GM21381 (cell line): Measurements from ENCODE around the gene INMT.

ENCODE experiments used
- ATAC-seq: cut with Tn5 transposase; IDR thresholded peaks from one replicate; pipeline ENCODE4 v1.9.1; 2021; ENCODE audit warnings: mild to moderate bottlenecking, moderate library complexity; ENCODE audit not compliant: unreplicated experiment

The INMT gene

DNA sequence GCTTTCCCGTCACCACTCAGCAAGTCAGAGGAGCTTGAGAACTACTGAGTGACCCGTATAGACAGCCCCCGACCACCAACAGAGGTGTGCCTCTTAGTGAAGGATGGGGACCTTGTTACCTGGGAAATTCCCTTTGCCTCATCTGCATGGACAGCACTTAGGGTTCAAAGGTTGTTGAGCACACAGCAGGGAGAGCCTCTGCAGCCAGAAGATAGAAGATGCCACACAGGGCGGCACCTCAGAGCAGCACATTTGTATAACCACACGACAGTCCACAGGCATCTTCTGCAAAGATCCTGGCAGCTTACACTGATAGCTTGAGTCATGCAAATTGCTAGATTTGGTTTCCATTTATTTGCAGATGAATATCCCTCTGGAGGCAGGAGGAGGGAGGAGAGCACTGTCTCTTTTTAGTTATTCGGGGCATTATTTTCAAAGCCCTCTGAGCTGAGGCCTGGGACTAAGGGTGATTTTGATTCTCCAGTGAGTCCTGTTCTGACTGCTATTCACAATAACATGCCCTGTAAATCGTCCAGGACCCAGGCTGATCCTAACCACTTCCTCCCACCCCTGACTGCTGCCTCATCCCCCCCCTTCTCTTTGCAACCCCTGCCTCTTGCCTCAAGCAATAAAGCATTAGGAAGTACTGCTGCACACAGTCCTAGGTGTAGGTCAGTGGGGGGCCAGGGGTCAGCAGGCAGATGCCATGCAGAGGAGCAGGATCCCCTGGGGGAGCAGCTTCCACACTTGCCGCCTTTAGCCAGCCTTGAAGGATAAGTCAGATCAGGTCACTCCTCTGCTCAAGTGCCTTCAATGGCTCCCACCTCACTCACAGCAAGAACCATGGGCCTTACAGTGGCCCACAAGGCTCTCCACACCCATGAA is 24.6 kb upstream of the INMT start:
- no peak for ATAC-seq

DNA sequence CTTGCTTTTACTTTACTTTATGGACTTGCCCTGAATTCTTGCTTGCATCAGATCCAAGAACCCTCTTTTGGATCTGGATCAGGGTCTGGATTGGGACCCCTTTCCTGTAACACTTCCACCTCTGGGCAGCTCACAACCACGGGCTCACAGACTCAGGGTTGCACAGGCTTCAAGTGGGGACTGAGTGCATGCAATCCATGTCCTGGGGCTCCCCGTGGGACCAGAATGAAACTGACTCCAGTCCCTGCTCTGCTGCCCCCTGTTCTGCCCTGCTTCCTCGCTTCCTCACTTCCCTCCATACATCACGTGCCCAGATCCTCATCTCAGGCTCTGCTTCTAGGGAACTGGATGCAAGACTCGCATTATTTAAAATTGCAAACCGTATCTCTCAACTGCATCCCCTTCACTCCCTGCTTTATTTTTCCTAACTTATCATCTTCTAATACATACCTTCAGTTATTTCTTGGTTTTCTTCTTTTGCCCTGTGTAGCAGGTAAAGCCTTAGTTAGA is 23.3 kb upstream of the INMT start:
- no peak for ATAC-seq

DNA sequence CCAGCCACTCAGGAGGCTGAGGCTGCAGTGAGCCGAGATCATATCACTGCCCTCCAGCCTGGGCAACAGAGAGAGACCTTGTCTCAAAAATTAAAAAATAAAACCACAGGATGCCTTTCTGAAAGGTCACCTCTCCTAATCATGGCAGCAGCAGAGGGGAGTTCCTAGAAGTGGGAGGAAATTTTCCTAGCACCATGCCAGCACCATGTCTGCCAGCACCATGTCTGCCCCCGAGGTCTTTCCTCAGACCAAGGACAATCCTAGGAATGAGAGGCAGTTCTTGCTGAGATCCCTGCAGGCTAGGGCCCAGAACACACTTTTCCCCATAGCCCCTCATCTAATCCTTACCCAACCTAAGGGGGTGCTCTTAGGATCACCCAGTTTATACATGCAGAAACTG is 22.3 kb upstream of the INMT start:
- no peak for ATAC-seq

DNA sequence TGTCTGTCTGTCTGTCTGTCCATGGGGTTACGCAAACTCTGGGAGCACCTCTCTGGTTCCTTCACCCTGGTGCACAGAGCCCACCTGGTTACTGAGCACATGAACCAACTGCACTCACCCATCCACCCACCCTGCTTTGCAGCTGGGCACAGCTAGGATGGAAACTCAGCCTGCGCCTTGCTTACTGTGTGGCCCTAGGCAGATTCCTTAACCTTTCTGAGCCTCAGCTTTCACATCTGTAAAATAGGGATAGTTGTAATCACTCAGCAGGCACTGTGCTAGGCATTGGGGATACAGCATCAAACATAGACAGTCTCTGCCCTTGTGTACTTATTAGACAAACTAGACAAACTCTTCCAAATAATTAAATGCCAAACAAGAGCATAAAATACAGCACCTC is 21.8 kb upstream of the INMT start:
- no peak for ATAC-seq

DNA sequence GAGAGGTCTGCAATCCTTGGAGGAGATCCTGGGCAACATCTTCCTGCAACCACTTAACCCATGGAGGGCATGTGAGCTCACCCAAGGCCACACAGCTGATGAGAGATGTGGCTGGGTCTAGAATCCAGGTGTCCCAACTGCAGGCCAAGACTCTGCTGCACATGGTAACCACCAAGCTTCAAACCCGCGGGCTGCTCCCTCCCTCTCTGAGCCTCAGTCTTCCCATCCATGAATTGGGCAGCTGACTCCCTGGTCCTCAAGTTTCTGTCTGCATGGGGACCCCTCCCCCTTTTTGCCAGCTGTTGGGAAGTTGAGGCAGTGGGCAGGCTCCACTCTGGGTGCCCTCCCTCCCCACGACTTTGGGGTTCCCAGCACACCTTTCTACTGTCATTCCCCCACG is 20.9 kb upstream of the INMT start:
- ATAC-seq, result no peak

DNA sequence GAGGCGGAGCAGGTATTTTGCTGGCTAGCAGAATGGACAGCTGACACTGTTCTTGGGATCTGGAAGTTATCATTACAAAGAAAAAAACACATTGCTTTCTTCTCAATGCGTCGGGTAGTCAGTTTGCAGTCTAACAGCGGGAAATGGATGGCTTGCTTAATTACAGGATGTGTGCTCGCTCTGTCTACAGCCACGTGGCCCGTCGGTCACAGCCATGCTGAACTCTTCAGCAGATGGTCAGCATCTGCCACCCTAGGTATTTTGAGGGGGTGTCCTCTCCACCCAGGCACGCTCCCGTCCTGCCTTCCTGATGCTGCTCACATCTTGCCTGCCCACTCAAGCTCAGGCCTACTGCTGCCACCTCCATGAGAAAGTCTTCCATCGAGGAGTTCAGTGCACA is 20.4 kb upstream of the INMT start:
- ATAC-seq, result no peak

DNA sequence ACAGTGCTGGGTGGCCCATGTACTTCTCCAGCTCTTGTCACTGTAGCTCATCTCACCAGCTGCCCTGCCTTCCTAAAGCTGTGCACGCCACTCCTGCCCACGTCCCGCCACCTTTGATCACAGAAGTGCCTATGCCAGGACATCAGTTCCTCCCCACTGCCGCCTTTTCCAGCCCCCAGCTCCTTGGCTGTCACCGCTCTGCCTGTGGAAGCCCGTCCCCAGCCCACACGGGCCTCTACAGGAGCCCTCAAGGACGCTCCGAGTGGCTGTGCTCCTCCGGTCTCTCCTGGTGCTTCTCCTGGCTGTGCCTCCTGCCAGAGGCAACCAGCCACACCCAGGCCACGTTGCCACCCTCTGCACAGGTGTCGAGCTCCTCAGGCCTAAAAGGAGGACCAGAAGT is 19.3 kb upstream of the INMT start:
- ATAC-seq, result no peak

DNA sequence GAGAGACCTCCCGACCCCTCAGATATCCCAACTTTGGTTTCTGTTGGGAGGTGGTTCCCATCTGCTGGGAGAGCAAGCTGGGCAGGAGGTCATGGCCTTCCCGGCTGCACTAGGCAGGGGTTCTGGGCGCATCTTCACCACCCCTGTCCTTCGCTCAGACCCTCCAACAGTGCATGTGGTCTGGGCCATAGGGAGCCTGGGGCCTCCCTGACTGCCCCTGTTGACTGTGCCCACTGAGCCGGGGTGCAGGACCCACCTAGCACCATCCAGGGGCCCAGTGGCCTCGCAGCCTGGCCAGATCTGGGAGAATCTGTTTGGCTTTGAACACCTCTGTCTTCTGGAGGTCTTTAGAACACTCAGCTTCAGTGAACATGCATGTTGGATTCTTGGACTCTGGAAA is 18.7 kb upstream of the INMT start:
- ATAC-seq, result no peak

DNA sequence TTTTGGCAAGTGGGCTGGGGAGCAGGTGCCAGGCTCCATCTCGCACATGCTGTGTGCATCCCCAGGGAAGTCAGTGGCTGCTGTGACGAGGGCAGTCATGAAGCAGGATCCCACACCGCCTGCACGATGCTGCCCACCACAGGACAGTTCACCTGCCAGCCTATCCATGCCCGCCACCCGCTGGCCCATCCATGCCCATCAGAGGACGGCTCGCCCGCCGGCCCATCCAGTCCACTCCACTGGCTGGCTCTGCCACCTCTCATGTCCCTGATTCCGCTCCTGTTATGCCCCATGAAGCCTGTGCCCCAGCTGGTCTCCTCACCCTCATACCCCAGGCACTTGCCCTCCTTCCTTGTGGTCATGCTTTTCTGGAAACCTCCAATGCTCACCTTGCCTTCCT is 18.2 kb upstream of the INMT start:
- no peak for ATAC-seq

DNA sequence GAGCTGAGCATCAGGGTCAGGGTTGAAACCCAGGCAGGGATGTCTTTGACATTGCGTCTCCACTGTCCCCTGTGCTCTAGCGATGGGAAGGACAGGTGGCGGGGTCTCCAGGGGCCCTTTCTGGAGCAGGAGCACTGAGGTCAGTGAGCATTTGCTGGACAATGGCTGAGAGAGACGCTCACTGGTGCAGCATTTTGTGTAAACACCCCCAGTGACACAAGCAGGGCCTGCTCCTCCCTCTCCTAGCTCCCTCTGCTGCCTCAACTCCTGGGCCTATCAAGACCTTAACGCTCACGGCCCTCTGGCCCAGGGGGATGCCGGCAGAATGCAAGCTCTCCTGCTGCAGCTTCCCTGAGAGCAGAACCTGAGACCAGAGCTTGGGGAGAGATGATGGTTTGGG is 17.4 kb upstream of the INMT start:
- no peak for ATAC-seq

DNA sequence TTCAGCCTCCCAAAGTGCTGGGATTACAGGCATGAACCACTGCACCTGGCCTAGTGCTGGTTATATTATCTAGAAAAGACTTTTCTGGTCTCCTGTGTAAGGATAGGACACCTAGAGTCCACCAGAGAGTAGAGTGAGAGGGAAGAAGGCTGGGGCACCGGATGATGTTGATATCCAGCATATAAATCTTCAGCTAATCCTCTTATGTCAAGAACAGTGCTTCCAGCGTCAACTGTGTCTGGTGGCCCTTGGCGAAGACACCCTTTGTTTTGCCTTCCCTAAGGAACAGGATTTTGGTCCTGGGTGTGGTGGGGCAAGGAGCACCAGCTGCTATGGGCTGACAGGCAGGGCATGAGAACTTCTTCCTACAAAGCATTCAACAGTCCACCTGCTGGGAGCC is 16.3 kb upstream of the INMT start:
- ATAC-seq, result no peak

DNA sequence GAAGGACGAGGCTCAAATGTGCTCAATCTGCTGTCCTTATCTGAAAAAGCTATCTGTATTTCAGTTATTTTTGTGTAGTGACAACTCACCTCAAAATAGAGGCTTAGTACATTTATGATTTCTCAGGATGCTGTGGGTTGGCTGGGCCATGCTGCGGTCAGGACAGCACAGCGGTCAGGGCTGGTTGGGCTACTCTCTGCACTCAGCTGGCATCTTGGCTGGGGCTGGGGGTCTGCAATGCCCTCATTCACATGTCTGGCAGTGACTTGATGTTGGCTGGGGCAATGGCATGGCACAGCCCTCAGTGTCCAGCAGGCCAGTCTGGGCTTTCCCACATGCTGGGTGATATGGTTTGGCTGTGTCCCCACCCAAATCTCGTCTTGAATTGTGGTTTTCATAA is 15.6 kb upstream of the INMT start:
- ATAC-seq, result no peak

DNA sequence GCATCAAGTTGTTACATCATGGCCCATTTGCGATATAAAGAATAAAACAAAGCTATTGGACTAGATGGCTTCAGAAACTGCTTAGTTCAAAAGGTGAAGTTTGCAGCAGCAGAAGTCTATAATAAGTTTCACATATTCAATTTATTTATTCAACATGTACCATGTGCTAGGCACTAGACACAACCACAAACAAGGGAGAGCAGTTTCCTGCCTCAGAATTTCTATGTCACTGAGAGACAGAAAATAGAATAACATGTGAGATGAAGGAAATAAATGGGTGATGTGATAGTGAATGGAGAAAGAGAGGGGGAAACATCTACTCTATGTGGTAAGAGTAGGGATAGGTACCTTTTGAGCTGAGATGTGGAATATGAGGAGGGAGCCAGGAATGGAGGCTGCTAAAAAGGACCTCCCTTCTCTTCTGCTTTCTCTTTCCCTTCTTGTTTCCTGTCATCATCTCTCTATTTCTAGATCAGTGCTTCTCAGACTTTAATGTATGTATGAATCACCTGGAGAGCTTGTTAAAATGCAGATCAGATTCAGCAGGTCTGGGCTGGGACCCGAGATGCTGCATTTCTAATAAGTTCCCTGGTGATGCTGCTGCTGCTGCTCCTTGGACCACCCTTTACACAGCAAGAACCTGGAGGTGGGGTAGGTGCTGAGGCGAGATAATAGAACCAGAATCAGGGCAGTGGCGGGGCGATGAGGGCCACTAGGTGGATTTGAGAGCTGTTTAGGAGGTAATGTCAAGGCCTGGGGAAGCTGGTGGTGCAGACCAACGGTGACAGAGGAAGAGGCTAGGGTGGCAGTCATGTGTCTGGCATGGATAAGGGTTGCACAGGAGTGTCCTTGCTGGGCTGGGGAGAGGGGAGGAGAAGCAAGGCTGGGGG is 13.7 kb upstream of the INMT start:
- no peak for ATAC-seq

DNA sequence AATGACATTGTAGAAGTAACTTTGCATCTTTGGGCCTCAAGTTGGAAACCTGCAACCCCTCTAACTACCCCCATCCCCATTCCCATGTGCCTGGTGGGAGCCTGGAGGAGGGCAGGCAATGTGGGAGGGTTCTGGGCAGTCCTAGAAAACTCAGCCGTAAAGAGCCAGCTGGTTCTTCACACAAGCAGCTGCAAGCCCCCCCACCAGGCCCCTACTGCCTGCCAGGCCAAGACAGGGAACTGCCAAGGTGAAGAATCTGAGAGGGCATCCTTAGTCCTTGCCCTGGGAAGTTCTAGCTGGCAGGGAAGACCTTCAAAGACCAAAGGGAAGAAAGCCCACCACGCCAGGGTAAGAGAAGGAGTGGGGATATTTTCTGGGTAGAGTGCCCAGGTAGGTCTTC is 12.2 kb upstream of the INMT start:
- no peak for ATAC-seq

DNA sequence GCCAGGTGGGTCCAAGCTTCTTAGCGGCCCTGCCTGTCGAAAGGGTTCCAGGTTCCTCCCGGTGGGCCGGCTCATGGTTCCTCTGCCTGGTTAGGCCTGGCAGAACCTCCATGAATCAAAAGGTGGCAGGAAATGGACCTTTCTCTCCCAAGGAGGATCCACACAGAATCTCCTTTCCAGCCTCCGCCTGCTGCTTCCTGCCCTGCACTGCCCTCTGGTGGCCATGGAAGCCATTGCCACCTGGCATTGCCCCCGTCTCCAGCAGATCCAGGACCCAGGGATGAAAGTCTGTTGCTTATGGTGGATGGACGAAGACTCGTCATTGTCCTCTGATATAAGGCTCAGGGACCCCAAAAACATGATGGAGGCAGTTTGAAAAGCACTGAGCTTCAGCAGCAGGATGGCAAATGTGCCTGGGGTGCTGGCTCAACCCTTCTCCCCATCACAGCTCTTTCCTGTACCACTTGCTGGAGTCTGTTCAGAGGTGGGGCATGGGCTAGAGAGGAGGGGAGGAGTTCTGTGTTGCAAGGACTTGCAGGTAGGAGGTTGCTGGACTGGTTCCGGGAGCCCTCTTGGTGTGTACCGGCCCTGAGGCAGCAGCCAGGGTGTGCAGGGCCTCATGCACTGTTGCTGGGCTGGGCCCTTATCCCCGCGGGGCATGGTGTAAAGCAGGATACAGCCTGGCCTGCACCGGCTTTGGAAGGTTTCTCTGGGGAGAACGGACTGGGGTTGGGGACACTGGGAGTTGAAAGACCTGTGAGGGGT is 11.3 kb upstream of the INMT start:
- no peak for ATAC-seq

DNA sequence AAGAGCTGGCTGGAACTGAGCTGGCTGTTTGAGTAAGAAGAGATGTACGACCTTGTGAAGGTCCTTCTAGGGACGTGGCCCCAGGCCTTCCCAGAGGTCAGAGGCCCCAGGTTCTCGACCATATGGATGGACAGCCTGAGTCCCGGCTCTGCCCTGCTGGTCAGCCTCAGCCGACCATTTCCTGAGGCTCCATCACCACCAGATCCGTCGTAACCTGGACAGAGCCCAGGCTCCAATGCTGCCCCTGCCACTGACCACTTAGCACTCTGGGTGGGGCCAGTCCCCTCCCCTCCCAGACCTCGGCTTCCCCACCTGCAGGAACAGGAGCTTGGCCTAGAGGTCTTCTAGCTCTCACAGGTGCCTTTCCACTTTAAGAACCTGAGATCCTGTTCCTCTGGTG is 10.6 kb upstream of the INMT start:
- no peak for ATAC-seq

DNA sequence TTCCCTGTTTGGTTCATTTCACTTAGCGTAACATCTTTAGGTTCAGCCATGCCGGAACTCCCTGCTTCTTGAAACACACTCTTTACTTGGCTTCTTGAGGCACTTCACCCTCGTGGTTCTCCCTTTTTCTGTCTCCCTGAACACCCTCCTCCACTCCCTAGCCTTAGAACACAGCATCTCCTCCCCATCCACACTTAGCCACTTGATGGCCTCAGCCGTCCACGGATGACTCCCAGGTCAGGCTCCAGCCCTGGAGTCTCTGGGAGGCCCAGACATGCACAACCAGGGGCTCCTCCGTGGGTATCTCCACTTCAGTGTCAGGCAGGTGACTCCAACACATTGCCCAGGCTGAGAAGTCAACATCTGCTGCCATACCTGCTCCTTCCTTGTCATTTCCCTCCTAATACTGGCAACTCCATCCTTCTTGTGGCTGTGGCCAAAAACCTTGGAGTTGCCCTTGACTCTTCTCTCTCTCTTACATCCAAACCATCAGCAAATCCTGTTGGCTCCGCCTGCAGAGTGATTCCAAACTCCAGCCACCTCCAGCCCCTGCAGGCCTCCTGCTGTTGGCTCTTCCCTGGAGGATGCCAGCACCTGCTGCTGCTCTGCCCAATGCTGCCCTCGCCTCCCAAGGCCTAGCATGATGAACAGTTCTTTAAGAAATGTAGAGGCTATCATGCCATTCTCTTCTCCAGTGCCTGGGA is 8.4 kb upstream of the INMT start:
- ATAC-seq, result no peak

DNA sequence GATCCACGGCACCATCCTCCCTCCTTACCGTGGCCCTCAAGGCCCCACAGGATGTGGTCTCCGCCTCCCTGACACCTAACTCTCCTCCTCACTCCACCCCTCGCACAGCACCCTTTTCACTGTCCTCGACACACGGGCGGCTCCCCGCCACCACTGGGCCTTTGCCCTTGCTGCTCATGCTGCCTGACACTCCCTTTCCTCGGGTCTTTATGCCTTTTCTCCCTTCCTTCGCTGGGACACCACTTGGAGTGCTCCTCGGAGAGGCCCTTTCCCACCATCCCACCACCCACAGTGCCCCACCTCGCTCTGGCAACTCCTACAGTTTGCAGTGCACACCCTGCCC is 7.9 kb upstream of the INMT start:
- no peak for ATAC-seq

DNA sequence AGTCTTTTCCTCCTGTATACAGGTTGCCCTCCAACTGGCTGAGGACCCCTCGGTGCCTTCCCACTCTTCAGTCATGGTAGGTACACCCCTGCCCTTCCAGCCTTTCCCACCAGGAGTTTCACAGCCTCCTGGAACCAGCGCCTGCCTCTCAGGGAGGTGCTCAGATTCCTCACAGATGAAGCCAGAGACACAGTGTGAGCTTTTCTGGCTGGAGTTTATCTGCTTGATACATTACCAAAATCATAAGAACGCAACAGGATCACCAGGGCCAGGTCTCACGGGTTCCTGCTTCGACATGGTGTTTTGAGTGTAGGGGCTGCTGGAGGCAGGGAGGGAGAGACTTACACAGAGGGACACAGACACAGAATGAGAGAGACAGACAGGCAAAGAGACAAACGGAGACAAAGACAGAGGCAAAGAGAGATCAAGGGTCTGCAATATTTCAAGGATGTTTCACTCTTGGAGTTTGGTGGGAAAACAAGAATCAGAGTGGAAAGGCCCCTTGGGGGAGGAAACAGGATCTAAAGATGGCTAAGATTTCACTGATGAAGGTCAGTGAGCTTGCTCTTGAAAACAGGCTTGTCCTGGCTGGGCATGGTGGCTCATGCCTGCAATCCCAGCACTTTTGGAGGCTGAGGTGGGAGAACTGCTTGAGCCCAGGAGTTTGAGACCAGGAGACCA is 6.5 kb upstream of the INMT start:
- ATAC-seq, result no peak

DNA sequence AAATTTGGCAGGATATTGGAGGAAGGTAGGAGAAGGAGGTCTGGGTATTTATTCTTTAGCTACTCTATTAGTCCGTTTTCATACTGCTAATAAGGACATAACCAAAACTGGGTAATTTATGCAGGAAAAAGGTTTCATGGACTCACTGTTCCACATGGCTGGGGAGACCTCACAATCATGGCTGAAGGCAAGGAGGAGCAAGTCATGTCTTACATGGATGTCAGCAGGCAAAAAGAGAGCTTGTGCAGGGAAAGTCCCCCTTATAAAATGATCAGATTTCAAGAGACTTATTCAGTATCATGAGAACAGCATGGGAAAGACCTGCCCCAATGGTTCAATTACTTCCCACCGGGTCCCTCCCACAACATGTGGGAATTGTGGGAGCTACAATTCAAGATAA is 1.9 kb upstream of the INMT start:
- no peak for ATAC-seq
